GM19397 (cell line): ENCODE data around the gene SLC25A23.
"Not testable (repeated sequence)": the region's sequence is repeated elsewhere in the genome, so short reads cannot be mapped to it uniquely, and the experiment has no call there.

Experiments
- ATAC-seq: cut with Tn5 transposase; IDR thresholded peaks from one replicate; pipeline ENCODE4 v1.9.1; 2021; ENCODE audit warnings: mild to moderate bottlenecking, moderate library complexity; ENCODE audit not compliant: unreplicated experiment

Gene SLC25A23

GRCh38 chr19:6459262-6460098 is at the start of gene SLC25A23:
TSS of gene SLC25A23 (minus strand) at chr19:6459792. CDS start at chr19:6459628, 164 bp downstream.
- ATAC-seq, result peak; percentile 39

DNA sequence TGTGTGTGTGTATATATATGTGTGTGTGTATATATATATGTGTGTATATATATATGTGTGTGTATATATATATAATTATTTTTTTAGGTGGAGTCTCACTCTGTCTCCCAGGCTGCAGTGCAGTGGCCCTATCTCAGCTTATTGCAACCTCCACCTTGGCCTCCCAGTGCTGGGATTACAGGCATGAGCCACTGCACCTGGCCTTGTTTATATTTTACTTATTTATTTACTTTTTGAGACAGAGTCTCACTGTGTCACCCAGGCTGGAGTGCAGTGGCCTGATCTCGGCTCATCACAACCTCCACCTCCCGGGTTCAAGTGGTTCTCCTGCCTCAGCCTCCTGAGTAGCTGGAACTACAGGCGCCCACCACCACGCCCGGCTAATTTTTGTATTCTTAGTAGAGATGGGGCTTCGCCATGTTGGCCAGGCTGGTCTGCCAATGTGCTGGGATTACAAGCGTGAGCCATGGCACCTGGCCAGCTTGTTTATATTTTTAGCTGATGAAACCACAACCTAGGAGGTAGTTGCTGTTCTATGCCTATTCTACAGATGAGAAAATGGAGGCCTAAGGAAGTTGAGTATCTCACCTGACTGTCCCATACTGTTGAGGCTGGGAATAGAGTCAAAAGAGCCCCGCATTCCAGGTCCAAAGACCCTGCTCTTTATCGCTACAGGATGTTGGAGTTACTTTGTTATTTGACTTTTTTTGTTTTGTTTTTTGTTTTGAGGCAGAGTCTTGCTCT is 48.6 kb upstream of the SLC25A23 start:
- ATAC-seq, result not testable (repeated sequence)

GRCh38 chr19:6503407-6504201 is 44.0 kb upstream of the SLC25A23 start:
- ATAC-seq, result no peak

DNA sequence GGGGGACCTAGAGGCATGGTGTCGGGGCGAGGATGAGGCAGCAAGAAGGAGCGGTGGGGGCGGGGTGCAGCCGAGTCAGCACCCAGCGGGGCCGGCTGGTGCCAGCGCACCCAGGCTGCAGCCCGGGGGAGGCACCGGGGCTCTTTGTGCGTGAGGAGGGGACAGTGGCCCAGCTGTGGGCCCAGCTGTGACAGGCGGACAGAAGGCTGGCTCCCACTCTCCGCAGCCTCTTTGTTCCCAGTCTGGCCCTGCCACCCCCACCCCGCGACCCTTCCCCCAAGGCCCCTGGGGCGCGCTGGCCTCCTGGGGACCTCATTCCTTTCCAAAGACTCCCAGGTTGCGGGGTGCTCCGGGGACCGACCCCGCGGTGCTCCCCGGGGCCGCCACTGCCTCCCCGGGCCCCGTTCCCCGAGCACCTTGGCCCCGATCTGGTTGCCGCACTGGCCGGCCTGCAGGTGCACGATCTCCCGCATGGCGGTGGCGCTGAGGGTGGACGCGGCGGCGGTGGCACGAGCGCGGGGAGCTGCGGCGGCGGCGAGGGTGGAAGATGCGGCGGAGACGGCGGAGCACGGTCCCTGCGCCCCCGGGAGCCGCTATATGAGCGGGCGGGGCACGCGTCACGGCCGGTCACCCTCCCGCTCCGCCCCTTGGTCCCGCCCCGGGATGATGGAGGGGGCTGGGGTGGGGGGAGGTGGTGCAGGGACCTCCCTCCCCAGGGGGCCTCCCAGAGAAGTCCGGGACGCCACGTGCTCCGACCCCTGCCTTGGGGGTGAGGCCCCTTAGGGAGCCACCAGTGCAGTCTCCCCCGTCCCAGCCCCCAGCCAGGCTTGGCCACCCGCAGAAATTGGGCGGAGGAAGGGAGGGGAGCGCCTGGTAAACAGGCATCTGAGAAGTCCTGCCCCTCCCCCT is 42.4 kb upstream of the SLC25A23 start, which contains the start of gene TUBB4A:
Gene TUBB4A (minus strand): TSS at position 570 of the 909 bp plus-strand sequence. CDS start 97 bp downstream, at position 473.
- ATAC-seq, result no peak

GRCh38 chr19:6500837-6501739 is 41.5 kb upstream of the SLC25A23 start:
- ATAC-seq, result no peak

DNA sequence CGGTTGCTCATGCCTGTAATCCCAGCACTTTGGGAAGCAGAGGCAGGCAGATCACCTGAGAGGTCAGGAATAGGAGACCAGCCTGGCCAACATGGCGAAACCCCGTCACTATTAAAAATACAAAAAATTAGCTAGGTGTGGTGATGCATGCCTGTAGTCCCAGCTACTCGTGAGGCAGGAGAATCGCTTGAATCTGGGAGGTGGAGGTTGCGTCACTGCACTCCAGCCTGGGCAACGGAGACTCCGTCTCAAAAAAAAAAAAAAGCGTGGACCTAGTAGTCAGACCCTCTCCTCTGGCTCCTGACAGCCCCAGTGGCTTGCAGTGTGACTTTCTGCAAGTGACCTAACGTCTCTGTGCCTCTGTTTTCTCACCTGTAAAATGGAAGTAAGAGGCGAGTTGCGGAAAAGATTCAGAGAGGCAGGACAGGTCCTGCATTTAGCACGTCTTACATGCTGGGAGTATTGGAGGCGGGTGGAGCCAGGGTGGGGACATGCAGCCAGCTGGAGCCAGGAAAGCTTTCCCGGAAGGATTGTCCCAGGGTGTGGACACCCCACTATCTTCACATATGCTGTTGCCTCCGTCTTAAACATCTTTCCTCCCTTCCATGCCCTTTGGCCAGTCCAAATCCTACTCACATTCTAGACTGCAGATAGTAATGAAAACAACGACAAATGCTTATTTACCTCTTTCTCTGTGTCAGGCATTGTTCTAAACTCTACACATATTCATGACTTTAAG is 39.6 kb upstream of the SLC25A23 start:
- ATAC-seq, result no peak

- ATAC-seq, result no peak
These were observed 38.9 kb upstream of the SLC25A23 start for GRCh38 chr19:6498294-6499036.

- no peak for ATAC-seq
These were observed 36.4 kb upstream of the SLC25A23 start for GRCh38 chr19:6495947-6496346.

GRCh38 chr19:6494438-6495036 is 34.9 kb upstream of the SLC25A23 start:
- no peak for ATAC-seq

- no peak for ATAC-seq
These were observed 32.4 kb upstream of the SLC25A23 start for GRCh38 chr19:6491802-6492592.

GRCh38 chr19:6490134-6490533 is 30.5 kb upstream of the SLC25A23 start:
- ATAC-seq, result no peak

- no peak for ATAC-seq
These were observed 29.9 kb upstream of the SLC25A23 start for GRCh38 chr19:6489278-6490061.

GRCh38 chr19:6484831-6485230 is 25.2 kb upstream of the SLC25A23 start:
- no peak for ATAC-seq

DNA sequence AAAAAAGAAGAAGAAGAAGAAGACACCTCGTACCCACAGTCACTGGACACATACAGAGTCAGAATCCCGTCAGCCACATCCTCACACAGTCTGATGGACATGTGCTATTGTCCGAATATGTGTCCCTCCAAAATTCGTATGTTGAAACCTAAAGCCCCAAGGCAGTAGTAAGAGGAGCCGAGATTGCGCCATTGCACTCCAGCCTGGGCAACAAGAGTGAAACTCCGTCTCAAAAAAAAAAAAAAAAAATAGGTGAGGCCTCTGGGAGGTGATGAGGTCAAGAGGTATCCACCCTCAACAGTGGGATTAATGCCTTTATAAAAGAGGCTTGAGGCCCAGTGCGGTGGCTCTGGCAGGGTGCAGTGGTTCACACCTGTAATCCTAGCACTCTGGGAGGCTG is 24.6 kb upstream of the SLC25A23 start:
- no peak for ATAC-seq

DNA sequence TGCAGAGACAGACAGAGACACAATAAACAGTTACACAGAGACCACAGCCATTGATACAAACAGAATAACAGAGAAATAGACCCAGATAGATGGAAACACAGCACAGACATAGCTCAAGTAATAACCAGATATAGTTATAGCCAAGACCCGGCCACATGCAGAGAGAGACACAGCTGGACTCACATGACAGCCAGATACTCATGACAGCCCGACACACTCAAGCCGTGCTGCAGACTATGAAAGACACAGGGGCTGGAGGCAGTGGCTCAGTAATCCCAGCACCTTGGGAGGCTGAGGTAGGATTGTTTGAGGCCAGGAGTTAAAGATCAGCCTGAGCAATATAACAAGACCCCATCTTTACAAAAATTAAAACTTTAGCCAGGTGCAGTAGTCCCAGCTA is 23.6 kb upstream of the SLC25A23 start:
- ATAC-seq, result no peak

GRCh38 chr19:6482343-6482686 is 22.7 kb upstream of the SLC25A23 start:
- ATAC-seq, result no peak
